Aorta (tissue), 5 donors: Measurements from ENCODE around the gene KCND2. TPM values are rescaled to one million over a fixed set of nuclear protein-coding genes. Genes with fewer than 3 reads are reported as not detected.

Source experiments
- ATAC-seq: fragments of 200-7000 bp; cut with Tn5 transposase; one replicate; pipeline ENCODE4 v1.9.1; 2022; ENCODE audit warnings: moderate library complexity; ENCODE audit not compliant: low FRiP score
- DNase-seq, 2 donors: peaks; one replicate each; pipeline ENCODE4 v3.0.0-alpha.2; 2020
- H3K27ac ChIP-seq, 2 donors: one replicate each; pipeline ENCODE4 v1.5.1; 2013; ENCODE audit warnings: low read length in 2 of 2, mild to moderate bottlenecking in 2 of 2, moderate library complexity in 2 of 2, control low read depth in 1 of 2, inconsistent platforms in 1 of 2, low read depth in 1 of 2
- H3K27me3 ChIP-seq, 2 donors: one replicate each; pipeline ENCODE4 v1.6.1; 2013; ENCODE audit warnings: control low read depth in 1 of 2, low read length in 1 of 2, mild to moderate bottlenecking in 1 of 2, moderate library complexity in 1 of 2; ENCODE audit not compliant: insufficient read depth in 2 of 2, control insufficient read depth in 1 of 2
- H3K36me3 ChIP-seq, 2 donors: one replicate each; pipeline ENCODE4 v1.6.1; 2013; ENCODE audit warnings: control low read depth in 1 of 2, low read length in 1 of 2, mild to moderate bottlenecking in 1 of 2; ENCODE audit not compliant: insufficient read depth in 2 of 2, control insufficient read depth in 1 of 2
- H3K4me1 ChIP-seq, 2 donors: one replicate each; pipeline ENCODE4 v1.6.1; 2013; ENCODE audit warnings: low read length in 2 of 2, control low read depth in 1 of 2, mild to moderate bottlenecking in 1 of 2, moderate library complexity in 1 of 2; ENCODE audit not compliant: insufficient read depth in 2 of 2, control insufficient read depth in 1 of 2
- H3K4me3 ChIP-seq, 2 donors: one replicate each; pipeline ENCODE4 v1.5.1; 2013; ENCODE audit warnings: low read length in 2 of 2, control low read depth in 1 of 2, mild to moderate bottlenecking in 1 of 2
- H3K9me3 ChIP-seq: one replicate; pipeline ENCODE4 v1.6.1; 2013; ENCODE audit warnings: mild to moderate bottlenecking, low read length; ENCODE audit not compliant: control insufficient read depth
- whole genome bisulfite sequencing, 2 donors: extraction: QIAGEN DNeasy Blood & Tissue Kit; methylation state at CpG; one replicate each; pipeline ENCODE4 v1.1.7; 2013; 5-methylcytosine and 5-hydroxymethylcytosine counted together
- intact Hi-C, 2 donors: fragments of 100-400 bp; cut with DNase I; formaldehyde crosslinking; loops; one replicate each; pipeline versions ENCODE4 v1.14.2 to v1.15.0; 2022
- polyA plus RNA-seq, 2 donors: library from polyadenylated mRNA; stranded (reverse); fragments of 200-250 nt; gene quantifications; one replicate each; pipeline ENCODE4 v1.2.3, GENCODE V29; 2013
- total RNA-seq, 2 donors: library from RNA; stranded (reverse); fragmentation: NEBNext Ultra II Directional; extraction: Animal tissue kit (Norgen Biotek cat#: 25700); gene quantifications; one replicate each; pipeline ENCODE4 v1.2.1, GENCODE V29; 2021
- donor health status: healthy with polysubstance abuse.
- donor health status: Bipolar disorder and iron deficiency.
- donor health status: DM: no; HTN: no; CAD: no.
- donor health status: DM: no; HTN: no; CAD: no.
- donor health status: DM: yes; HTN: yes; CAD: no.

The KCND2 gene
- total and polyA plus RNA-seq, 4 donors: 1.9 to 4.2 TPM; not detected in 2

DNA sequence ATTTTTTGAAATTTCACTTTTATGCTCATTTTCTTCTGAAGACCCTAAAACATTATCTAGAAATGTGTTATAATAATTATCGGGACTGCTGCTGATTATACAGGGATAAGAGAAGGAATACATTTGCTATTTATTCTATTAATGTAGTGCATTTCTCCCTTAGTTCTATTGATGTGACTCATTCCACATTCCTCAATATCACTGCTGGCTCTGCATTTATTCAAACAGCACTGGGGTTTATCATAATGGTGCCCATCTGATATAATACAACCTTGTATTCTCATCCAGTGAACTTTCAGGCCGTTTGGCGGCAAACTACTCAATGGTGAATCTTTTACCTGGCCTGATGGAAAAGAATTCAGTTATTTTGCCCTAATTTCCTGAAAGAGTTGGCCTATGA lies 7.8 kb downstream of the KCND2 start:
- intact Hi-C loops: no loop called here
- Histone ChIP-seq H3K36me3 (no peaks in the 10 kb centered on the region), H3K4me1 (no peaks in the 10 kb centered on the region), H3K27me3 (no peaks in the 10 kb centered on the region), H3K9me3 (no peaks in the 10 kb centered on the region), H3K4me3 (no peak overlapping the region), H3K27ac (no peak overlapping the region)
- DNase-seq: no peak
- WGBS, 2 donors: 75 to 84% methylated on average over 3 of the region's 3 CpGs
- no peak for ATAC-seq

DNA sequence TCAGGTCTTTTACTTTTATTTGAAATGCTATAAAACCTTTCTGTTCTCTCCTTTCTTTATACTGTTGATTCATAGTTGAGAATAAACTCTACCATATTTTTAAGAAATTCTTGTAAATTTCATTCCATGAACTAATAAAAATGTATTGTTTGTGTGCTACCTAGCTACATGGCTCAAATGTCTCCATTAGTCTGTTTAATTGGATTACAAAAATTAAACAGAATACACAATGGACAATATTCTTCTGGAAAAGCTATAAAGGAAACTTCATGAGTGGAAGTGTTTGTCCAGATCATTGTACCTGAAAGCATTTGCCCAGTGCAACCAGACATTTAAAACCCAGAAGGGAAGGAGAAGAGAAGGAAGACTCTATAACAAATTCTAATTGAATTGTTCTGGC lies 20.1 kb downstream of the KCND2 start:
- Histone ChIP-seq H3K36me3 (no peaks in the 10 kb centered on the region), H3K27ac (no peak overlapping the region), H3K4me3 (no peak overlapping the region), H3K4me1 (no peaks in the 10 kb centered on the region), H3K9me3 (no peaks in the 10 kb centered on the region), H3K27me3 (no peaks in the 10 kb centered on the region)
- DNase-seq (no peak), ATAC-seq (no peak)
- intact Hi-C loops: no loop called here

DNA sequence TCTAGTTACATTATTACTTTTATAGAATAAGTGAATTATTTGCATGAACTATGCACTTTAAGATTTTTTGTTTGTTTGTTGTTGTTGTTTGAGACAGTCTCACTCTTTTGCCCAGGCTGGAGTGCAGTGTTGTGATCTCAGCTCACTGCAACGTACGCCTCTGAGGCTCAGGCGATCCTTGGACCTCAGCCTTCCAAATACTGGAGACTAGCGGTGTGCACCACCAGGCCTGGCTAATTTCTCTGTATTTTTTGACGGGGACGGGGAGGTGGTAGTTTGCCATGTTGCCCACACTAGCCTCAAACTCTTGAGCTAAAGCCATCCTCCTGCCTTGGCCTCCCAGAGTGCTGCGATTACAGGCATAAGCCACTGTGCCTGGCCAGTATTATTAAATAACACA lies 29.2 kb downstream of the KCND2 start:
- no peaks in the 10 kb centered on the region for H3K4me1 ChIP-seq
- DNase-seq (no peak), ATAC-seq (no peak)
- intact Hi-C loops: no loop called here
- H3K27me3 ChIP-seq: no peaks in the 10 kb centered on the region
- H3K36me3 ChIP-seq: no peaks in the 10 kb centered on the region
- WGBS, 2 donors: 88 to 92% methylated on average over 7 of the region's 7 CpGs
- H3K27ac ChIP-seq: no peak overlapping the region
- H3K4me3 ChIP-seq: no peak overlapping the region
- no peaks in the 10 kb centered on the region for H3K9me3 ChIP-seq

DNA sequence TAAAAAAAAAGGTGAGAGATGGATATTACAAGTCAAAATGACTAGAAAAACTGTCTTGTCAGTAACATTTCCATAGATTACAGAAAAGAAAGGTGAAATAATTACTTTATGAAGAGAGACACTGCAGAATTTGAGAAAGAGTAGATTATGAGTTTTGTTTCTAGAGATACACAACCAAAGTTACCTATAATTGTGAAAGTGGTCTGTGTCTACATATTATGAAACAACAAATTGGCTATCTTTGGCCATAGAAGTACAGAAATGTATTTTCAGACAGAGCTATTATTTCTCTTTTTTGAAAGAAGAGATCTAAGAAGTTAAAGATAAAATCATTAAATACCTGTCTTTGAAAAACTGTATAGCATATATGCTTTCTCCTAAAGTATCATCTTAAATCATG lies 30.1 kb downstream of the KCND2 start:
- intact Hi-C loops: no loop called here
- Histone ChIP-seq H3K27me3 (no peaks in the 10 kb centered on the region), H3K4me1 (no peaks in the 10 kb centered on the region), H3K36me3 (no peaks in the 10 kb centered on the region), H3K9me3 (no peaks in the 10 kb centered on the region), H3K4me3 (no peak overlapping the region), H3K27ac (no peak overlapping the region)
- DNase-seq (no peak), ATAC-seq (no peak)

DNA sequence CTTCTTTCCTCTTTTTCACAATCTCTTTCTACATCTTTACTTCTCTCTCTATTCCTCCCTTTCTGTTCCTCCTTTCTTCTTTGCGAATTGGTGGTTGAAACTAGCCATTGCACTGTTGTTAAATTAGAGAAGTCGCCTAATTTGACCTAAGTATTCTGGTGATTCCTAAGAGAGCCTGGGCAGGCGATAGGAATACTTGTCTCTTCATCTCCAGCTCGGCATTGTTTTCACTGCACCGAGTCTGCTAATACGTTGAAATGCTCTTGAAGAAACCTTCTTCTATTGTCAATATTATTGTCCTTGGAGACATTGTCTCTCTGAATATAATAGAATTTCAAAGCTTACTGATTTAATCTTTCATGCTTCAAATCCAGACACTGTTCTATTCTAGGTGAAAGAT lies 31.7 kb downstream of the KCND2 start:
- H3K27ac ChIP-seq: no peak overlapping the region
- DNase-seq: no peak
- no peaks in the 10 kb centered on the region for H3K36me3 ChIP-seq
- H3K4me1 ChIP-seq: no peaks in the 10 kb centered on the region
- WGBS, 2 donors: 81 to 85% methylated on average over 6 of the region's 6 CpGs
- H3K27me3 ChIP-seq: no peaks in the 10 kb centered on the region
- H3K4me3 ChIP-seq: no peak overlapping the region
- intact Hi-C loops: no loop called here
- no peak for ATAC-seq
- H3K9me3 ChIP-seq: no peaks in the 10 kb centered on the region

DNA sequence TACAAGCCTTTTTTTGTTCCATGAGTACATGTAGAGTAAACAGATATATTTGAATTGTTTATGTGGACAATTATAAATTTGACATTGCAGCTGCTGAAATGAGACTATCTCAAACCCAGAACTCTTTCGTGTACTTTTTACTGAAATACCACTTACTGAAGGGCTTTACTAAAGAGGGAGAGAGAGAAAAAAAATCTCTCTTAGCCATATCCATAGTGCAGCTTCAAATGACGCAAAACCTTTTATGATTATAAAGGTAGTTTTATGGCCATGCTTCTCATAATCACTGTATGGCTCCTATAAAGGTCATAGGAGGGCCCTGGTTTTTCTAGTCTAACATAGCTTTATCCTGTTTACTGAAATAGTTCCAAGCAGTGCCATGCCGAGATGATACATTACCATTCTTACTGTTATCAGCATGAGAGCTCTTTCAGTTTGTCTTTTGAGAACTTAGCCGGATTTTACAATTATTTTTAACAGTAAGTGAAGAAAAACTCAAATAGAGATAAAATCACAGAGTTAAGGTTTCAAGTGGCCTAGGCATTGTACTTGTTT lies 35.1 kb downstream of the KCND2 start:
- H3K4me1 ChIP-seq: no peaks in the 10 kb centered on the region
- DNase-seq (no peak), ATAC-seq (no peak)
- intact Hi-C loops: no loop called here
- H3K27ac ChIP-seq: no peak overlapping the region
- 36 to 43% methylated on average over 4 of the region's 4 CpGs for WGBS, 2 donors
- no peaks in the 10 kb centered on the region for H3K9me3 ChIP-seq
- H3K27me3 ChIP-seq: no peaks in the 10 kb centered on the region
- no peaks in the 10 kb centered on the region for H3K36me3 ChIP-seq
- H3K4me3 ChIP-seq: no peak overlapping the region

DNA sequence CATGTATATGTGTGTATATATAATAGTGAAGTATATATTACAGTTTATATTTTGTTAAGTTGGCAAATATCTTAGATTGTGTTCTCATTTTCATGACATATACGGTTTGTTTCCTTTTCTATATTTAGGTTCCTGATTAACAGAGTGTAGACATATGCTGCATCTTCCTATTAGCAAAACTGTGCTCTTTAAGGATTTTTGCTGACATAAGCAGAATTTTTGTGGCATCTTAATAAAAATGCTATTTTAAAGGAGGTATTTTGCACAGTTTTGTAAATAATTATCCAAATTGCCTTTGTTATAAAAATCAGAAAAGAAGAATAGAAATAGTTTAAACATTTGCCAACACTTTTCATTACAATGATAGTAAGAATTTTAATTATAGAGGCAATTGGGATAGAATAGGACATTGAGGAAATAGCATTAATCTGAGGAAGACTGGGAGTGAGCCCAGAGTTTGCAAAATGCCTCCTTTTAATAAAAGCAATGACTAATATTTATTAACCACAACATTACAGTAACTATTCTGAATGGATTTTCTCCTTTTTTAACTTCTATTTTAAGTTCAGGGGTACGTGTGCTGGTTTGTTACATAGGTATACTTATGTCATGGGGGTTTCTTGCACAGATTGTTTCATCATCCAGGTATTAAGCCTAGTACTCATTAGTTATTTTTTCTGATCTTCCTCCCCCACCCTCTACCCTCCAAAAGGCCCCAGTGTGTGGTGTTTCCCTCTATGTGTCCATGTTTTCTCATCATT lies 38.2 kb downstream of the KCND2 start:
- no peak overlapping the region for H3K27ac ChIP-seq
- no peaks in the 10 kb centered on the region for H3K9me3 ChIP-seq
- H3K4me1 ChIP-seq: no peaks in the 10 kb centered on the region
- intact Hi-C loops: no loop called here
- no peaks in the 10 kb centered on the region for H3K27me3 ChIP-seq
- ATAC-seq (no peak), DNase-seq (no peak)
- no peak overlapping the region for H3K4me3 ChIP-seq
- 48 to 63% methylated on average over 2 of the region's 2 CpGs for WGBS, 2 donors
- no peaks in the 10 kb centered on the region for H3K36me3 ChIP-seq

DNA sequence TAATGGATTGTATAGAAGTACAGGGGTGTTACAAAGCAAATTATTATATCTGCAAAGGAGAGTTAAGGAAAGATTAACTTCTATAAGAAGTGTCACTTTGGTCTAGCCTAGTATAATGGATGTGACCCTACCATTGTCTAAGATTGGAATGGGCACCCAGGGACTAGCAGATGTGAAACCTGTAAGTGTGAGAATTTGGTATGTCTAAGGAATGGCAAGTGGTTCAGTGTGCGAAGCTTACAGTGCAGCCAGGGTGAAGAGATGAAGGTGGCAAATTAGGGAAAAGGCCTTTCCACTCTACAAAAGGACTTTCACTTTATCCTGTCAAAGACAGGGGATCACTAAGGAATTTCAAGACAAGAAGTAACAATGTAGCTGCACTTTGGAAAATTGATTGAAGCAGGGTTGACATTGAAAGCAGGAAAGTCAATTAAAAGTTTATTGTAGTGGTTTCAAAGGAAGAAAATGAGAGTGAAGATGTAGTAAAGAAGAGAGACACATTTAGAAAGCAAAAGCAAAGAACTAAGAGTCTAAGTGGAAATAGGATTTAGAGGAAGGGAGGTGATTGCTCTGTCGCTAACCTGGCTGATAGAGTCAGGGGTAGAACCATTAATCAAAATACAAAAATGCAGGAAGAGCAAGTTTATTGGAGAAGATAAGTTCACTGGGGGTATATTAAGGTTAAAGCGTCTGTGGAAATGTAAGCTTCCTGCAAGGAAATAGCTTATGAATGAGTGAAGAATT lies 47.4 kb downstream of the KCND2 start:
- Histone ChIP-seq H3K9me3 (no peaks in the 10 kb centered on the region), H3K36me3 (no peaks in the 10 kb centered on the region), H3K27ac (no peak overlapping the region), H3K4me1 (no peaks in the 10 kb centered on the region), H3K4me3 (no peak overlapping the region), H3K27me3 (no peaks in the 10 kb centered on the region)
- no peak for DNase-seq
- ATAC-seq: no peak
- 68 to 71% methylated on average over 3 of the region's 3 CpGs for WGBS, 2 donors
- intact Hi-C loops: no loop called here

DNA sequence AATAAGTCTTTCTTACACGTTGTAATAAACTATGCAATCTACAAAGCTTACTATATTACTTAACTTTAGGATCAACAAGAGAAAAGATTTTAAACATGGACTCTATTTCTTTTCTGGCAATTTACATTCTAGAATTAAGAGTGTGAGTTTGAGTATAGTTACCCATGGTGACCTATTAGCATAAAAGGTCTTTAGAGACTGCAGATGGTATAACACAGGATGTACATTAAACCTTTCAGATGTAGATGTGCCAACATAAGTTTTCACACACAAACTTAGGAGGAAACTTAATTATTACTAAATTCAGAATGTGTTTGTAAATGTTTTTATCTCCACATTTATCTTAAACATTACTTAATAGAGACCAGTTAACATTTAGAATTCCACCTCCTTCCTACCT lies 54.1 kb downstream of the KCND2 start:
- DNase-seq (no peak), ATAC-seq (no peak)
- no peaks in the 10 kb centered on the region for H3K36me3 ChIP-seq
- 63 to 74% methylated on average over 1 of the region's 1 CpG for WGBS, 2 donors
- H3K9me3 ChIP-seq: no peaks in the 10 kb centered on the region
- no peak overlapping the region for H3K4me3 ChIP-seq
- intact Hi-C loops: no loop called here
- H3K27me3 ChIP-seq: no peaks in the 10 kb centered on the region
- H3K27ac ChIP-seq: no peak overlapping the region
- no peaks in the 10 kb centered on the region for H3K4me1 ChIP-seq
